GM11168 (cell line): Measurements from ENCODE around the gene ANGPTL2.

ENCODE experiments used
- in situ Hi-C: fragments of 300-500 bp; cut with MboI; formaldehyde crosslinking; loops from one replicate; pipeline ENCODE4 v1.12.0; 2022; ENCODE audit warnings: low sequenced_read_pairs; ENCODE audit not compliant: unreplicated experiment

Gene ANGPTL2

GRCh38 chr9:127081250-127082185 is 40.9 kb downstream of the ANGPTL2 start:
- in situ Hi-C loops, result no loop called here

GRCh38 chr9:127079446-127080140 is 42.8 kb downstream of the ANGPTL2 start:
- in situ Hi-C loops, result no loop called here

GRCh38 chr9:127078988-127079387 is 43.4 kb downstream of the ANGPTL2 start:
- in situ Hi-C loops, result no loop called here

- in situ Hi-C loops, result no loop called here
Measured at GRCh38 chr9:127078336-127078735, 44.1 kb downstream of the ANGPTL2 start.

GRCh38 chr9:127077644-127077946 is 44.8 kb downstream of the ANGPTL2 start:
- in situ Hi-C loops, result no loop called here

- in situ Hi-C loops, result no loop called here
Measured at GRCh38 chr9:127076860-127077643, 45.4 kb downstream of the ANGPTL2 start.

GRCh38 chr9:127075624-127076372 is 46.6 kb downstream of the ANGPTL2 start:
- in situ Hi-C loops, result no loop called here

GRCh38 chr9:127074561-127075548 is 47.6 kb downstream of the ANGPTL2 start:
- in situ Hi-C loops, result no loop called here

GRCh38 chr9:127067603-127068220 is 54.7 kb downstream of the ANGPTL2 start:
- in situ Hi-C loops, result no loop called here

GRCh38 chr9:127066851-127067136 is 55.6 kb downstream of the ANGPTL2 start:
- in situ Hi-C loops, result no loop called here

- in situ Hi-C loops, result no loop called here
Measured at GRCh38 chr9:127066060-127066850, 56.2 kb downstream of the ANGPTL2 start.

GRCh38 chr9:127065592-127065991 is 56.8 kb downstream of the ANGPTL2 start:
- in situ Hi-C loops, result no loop called here

- in situ Hi-C loops, result no loop called here
Measured at GRCh38 chr9:127064335-127064734, 58.1 kb downstream of the ANGPTL2 start.

- in situ Hi-C loops, result no loop called here
Measured at GRCh38 chr9:127061411-127061810, 61.0 kb downstream of the ANGPTL2 start.

- in situ Hi-C loops, result no loop called here
Measured at GRCh38 chr9:127059765-127060361, 62.6 kb downstream of the ANGPTL2 start.

GRCh38 chr9:127059030-127059429 is 63.4 kb downstream of the ANGPTL2 start:
- in situ Hi-C loops, result no loop called here

- in situ Hi-C loops, result no loop called here
Measured at GRCh38 chr9:127058645-127059021, 63.8 kb downstream of the ANGPTL2 start.
